Measurements from ENCODE around the gene CCNY.

DNA sequence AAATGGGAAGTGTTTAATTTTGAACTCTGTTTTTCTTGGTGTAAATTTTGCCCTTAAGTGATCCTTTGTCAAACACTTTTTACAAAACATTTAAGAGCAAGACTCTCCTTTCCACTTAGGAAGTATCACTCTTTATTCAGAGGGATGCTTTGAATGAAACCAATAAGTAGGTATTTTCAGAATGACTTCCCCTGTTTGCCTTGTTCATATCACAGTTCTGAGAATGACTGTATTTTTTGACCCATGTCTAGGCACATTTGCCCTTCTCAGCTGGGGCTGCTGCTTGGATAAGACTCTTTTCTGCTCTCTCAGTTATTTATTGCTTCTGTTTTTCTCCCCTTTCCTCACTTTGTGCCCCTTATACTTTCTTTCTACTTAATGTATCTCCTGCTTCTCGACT, 98.2 kb downstream of the CCNY start:
- no peak for TF ChIP-seq POLR2AphosphoS5 (IDR thresholded peaks at IDR 0.05)
- TF ChIP-seq, protein P1, sequence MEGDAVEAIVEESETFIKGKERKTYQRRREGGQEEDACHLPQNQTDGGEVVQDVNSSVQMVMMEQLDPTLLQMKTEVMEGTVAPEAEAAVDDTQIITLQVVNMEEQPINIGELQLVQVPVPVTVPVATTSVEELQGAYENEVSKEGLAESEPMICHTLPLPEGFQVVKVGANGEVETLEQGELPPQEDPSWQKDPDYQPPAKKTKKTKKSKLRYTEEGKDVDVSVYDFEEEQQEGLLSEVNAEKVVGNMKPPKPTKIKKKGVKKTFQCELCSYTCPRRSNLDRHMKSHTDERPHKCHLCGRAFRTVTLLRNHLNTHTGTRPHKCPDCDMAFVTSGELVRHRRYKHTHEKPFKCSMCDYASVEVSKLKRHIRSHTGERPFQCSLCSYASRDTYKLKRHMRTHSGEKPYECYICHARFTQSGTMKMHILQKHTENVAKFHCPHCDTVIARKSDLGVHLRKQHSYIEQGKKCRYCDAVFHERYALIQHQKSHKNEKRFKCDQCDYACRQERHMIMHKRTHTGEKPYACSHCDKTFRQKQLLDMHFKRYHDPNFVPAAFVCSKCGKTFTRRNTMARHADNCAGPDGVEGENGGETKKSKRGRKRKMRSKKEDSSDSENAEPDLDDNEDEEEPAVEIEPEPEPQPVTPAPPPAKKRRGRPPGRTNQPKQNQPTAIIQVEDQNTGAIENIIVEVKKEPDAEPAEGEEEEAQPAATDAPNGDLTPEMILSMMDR (IDR thresholded peaks at IDR 0.05): no peak
